WERI-Rb-1 (cell line): ENCODE results near the gene CEACAM7.

Source experiments
- DNase-seq: peaks from one replicate; pipeline ENCODE4 v3.0.0-alpha.2; 2020
- H3K27ac ChIP-seq: fragments of 250-450 bp; sonication (Bioruptor Pico); 2 replicates; pipeline ENCODE4 v1.5.1; 2020; ENCODE audit warnings: mild to moderate bottlenecking, moderate library complexity
- H3K27me3 ChIP-seq: fragments of 250-450 bp; sonication (Bioruptor Pico); 2 replicates; pipeline ENCODE4 v1.5.1; 2021; ENCODE audit warnings: mild to moderate bottlenecking, low read depth, moderate library complexity; ENCODE audit not compliant: insufficient read depth, severe bottlenecking
- H3K36me3 ChIP-seq: fragments of 250-450 bp; sonication (Bioruptor Pico); 2 replicates; pipeline ENCODE4 v1.5.1; 2020; ENCODE audit warnings: mild to moderate bottlenecking, moderate library complexity
- H3K4me3 ChIP-seq: 2 replicates; pipeline ENCODE4 v1.5.1; 2011; ENCODE audit warnings: low read depth, mild to moderate bottlenecking, control low read depth, low read length
- H3K9me3 ChIP-seq: fragments of 250-450 bp; sonication (Bioruptor Pico); 2 replicates; pipeline ENCODE4 v1.5.1; 2021; ENCODE audit warnings: mild to moderate bottlenecking, moderate library complexity; ENCODE audit not compliant: severe bottlenecking
- CTCF ChIP-seq: IDR thresholded peaks from 2 replicates; pipeline ENCODE4 v1.5.1; 2011; ENCODE audit warnings: low read depth, mild to moderate bottlenecking, control low read depth, inconsistent platforms, low read length

The CEACAM7 gene

DNA sequence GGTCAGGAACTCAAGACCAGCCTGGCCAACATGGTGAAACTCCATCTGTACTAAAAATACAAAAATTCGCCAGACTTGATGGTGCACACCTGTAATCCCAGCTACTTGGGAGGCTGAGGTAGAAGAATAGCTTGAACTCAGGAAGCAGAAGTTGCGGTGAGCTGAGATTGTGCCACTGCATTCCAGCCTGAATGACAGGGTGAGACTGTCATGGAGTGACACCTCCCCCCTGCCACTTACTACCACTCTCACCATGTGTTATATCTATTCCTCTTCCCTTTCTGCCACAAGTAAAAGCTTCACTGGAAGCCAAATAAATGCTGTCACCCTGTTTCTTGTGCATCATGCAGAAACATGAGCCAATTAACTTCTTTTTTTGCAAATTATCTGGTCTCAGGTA is 50.6 kb downstream of the CEACAM7 start:
- Histone ChIP-seq H3K27ac (no peak overlapping the region), H3K27me3 (peaks cover 64% of the 10 kb centered on the region), H3K4me3 (no peak overlapping the region), H3K9me3 (no peaks in the 10 kb centered on the region), H3K36me3 (no peaks in the 10 kb centered on the region)
- TF ChIP-seq CTCF: no peak
- no peak for DNase-seq

- Histone ChIP-seq H3K36me3 (no peaks in the 10 kb centered on the region), H3K27me3 (peaks cover 89% of the 10 kb centered on the region), H3K9me3 (peaks cover 4% of the 10 kb centered on the region), H3K27ac (no peak overlapping the region), H3K4me3 (no peak overlapping the region)
- no peak for TF ChIP-seq CTCF
- no peak for DNase-seq
Observed at GRCh38 chr19:41627966-41628675, 59.9 kb downstream of the CEACAM7 start.

GRCh38 chr19:41626877-41627276 is 61.2 kb downstream of the CEACAM7 start, which contains the start of gene CEACAM4:
Gene CEACAM4 (minus strand): TSS chr19:41627074. CDS start chr19:41626963, 111 bp downstream.
- Histone ChIP-seq H3K27me3 (peaks cover 89% of the 10 kb centered on the region), H3K27ac (no peak within 1 kb of the TSS), H3K36me3 (no peaks in the 10 kb centered on the region), H3K9me3 (peaks cover 4% of the 10 kb centered on the region), H3K4me3 (no peak within 1 kb of the TSS)
- TF ChIP-seq CTCF: no peak
- no peak for DNase-seq

- Histone ChIP-seq H3K9me3 (peaks cover 4% of the 10 kb centered on the region), H3K4me3 (no peak overlapping the region), H3K36me3 (no peaks in the 10 kb centered on the region), H3K27me3 (peaks cover 87% of the 10 kb centered on the region), H3K27ac (no peak overlapping the region)
- TF ChIP-seq CTCF: no peak
- DNase-seq: no peak
Observed at GRCh38 chr19:41626278-41626677, 61.8 kb downstream of the CEACAM7 start.

GRCh38 chr19:41624937-41625336 is 63.1 kb downstream of the CEACAM7 start:
- no peak overlapping the region for H3K27ac ChIP-seq
- no peaks in the 10 kb centered on the region for H3K9me3 ChIP-seq
- TF ChIP-seq CTCF: no peak
- H3K27me3 ChIP-seq: peaks cover 86% of the 10 kb centered on the region
- no peak for DNase-seq
- H3K4me3 ChIP-seq: no peak overlapping the region
- H3K36me3 ChIP-seq: no peaks in the 10 kb centered on the region

GRCh38 chr19:41624515-41624914 is 63.6 kb downstream of the CEACAM7 start:
- DNase-seq: no peak
- Histone ChIP-seq H3K9me3 (no peaks in the 10 kb centered on the region), H3K4me3 (no peak overlapping the region), H3K27me3 (peaks cover 86% of the 10 kb centered on the region), H3K36me3 (no peaks in the 10 kb centered on the region), H3K27ac (no peak overlapping the region)
- no peak for TF ChIP-seq CTCF
